GM12892 (cell line): Measurements from ENCODE around the gene PHC2.

Experiments used
- POLR2A ChIP-seq: IDR thresholded peaks from 2 replicates; pipeline ENCODE4 v1.6.1; 2011; ENCODE audit warnings: low read depth, low read length, control low read depth
- POLR2AphosphoS5 ChIP-seq: IDR thresholded peaks from 2 replicates; pipeline ENCODE4 v1.6.1; 2011; ENCODE audit warnings: low read depth, low read length, control low read depth

DNA sequence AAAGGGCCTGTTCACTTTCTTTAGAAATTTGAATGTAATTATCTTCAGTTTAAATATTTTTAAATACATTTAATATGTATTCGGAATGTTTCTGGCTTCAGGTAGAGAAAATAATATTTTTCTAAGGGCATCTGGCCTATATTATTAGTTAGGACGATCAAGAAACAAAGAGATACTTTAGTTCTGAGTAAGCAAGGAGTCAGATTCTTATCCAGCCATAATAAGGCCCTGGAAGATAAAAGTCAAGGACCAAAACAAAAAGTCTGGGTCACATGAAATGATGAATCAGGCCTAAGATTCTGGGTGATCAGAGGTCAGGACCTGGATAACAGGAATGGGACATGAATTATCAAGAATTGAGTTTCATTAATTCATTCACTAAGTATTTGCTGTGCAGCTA, 6.3 kb downstream of the PHC2 start:
- TF ChIP-seq POLR2AphosphoS5 (no peak), POLR2A (no peak)
